HG02571 (cell line): ENCODE results near the gene NPTXR.

Experiments
- ATAC-seq: cut with Tn5 transposase; IDR thresholded peaks from one replicate; pipeline ENCODE4 v1.9.1; 2021; ENCODE audit warnings: mild to moderate bottlenecking, moderate library complexity; ENCODE audit not compliant: unreplicated experiment

The NPTXR gene

DNA sequence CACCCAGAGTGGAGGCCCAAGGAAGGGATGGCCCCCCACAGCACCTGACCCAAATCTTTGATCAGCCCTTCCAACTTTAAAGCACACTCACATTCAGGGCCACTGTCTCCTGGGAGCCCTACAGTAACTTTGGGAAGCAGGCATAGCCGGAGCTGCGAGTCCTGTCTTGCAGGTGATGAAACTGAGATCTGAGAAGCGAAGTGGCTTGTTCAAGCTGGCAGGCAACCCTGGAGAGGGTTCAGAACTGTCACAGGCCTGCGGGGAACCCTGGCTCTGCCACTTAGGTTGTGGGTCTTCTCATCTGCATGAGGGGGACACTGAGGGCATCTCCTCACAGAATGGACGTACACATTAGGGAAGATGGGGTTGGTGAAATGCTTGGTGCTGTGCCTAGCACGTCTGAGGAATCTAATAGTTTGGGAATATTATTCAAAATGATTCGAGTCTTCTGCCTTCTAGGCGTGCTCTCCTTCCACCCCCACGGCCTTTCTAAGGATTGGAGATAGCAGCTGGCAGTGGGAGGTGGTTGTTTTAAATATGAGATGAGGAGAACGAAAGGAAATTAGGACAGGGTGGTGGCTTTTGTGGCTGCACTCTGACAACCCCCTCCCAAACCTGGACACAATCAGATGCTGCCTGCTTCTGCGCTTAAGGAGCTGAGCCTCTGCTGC, 69.2 kb downstream of the NPTXR start:
- no peak for ATAC-seq

DNA sequence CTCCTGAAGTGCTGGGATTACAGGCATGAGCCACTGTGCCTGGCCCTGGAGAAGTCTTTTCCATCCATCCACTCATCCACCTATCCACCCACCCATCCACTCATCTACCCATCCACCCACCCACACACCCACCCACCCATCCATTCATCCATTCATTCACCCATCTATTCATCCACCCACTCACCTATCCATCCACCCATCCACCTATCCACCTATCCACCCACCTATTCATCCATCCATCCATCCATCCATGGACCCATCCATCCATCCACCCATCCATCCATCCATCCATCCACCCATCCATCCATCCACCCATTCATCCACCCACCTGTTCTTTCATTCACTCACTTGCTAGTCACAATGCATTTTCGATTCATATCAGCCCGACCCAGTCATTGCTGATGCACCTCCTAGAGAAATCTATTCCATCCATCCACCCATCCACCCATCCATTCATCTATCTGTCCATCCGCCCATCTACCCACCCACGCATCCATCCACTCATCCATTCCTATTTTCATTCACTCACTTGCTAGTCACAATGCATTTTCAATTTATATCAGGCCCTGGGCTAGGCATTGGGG, 70.4 kb downstream of the NPTXR start:
- ATAC-seq, result no peak

DNA sequence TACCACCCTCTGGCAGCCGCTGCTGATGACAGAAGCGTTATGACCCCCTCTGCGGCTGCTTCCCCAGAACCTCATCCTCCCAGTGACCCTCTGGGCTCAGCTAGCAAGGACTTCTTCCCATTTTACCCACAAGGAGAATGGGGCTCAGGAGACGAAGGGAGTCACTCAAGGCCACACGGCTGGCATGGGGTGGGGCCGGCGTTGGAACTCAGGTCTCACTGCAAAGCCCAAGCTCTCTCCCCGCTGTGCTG, 71.3 kb downstream of the NPTXR start:
- ATAC-seq, result no peak

DNA sequence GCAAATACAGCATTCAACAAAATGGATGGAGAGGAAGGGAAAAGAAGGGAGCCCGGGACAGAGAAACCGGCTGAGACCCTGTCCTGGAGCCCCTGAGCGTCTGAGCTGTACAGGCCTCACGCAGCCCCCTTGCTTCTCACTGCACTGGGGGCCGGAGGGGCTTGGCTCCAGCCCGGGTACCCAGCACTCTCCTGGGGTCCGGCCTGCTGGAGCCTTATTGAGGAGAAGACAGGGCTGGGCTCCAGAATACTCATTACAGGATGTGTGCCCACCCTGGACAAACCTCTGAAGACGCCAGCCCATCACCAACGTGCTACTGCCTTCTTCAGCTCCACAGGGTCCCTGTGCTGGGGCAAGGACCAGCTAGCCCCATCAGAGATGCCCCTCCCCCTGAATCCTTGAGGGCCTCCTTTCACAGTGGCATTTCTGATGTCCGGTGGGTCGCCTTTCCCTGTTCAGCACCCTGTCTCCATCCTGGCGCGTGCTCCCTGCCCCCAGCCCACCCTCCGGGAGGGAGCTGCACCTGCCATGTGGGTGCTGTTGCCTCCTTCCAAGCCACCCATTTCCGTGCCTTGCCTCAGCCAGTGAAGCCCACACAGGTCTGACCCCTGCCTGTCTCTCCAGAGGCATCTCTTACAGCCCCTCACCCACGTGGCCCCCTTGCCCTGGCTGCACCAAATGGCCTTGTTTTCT, 73.4 kb downstream of the NPTXR start:
- ATAC-seq, result no peak
